Measurements from ENCODE around the gene SLC25A39.
"Not testable (repeated sequence)": the region's sequence is repeated elsewhere in the genome, so short reads cannot be mapped to it uniquely, and the experiment has no call there.

Gene SLC25A39

GRCh38 chr17:44324571-44325275, at the start of gene SLC25A39:
SLC25A39 (minus strand) TSS chr17:44324823; CDS start chr17:44323562, 1,261 bp downstream.
- DNase-seq (ENCODE audit: low read depth), result peak; percentile 96

- no peak for DNase-seq (ENCODE audit: low read depth)
These were observed 47.4 kb upstream of the SLC25A39 start for GRCh38 chr17:44372036-44372435.

GRCh38 chr17:44369414-44370023, 44.9 kb upstream of the SLC25A39 start:
- DNase-seq (ENCODE audit: low read depth), result not testable (repeated sequence)

DNA sequence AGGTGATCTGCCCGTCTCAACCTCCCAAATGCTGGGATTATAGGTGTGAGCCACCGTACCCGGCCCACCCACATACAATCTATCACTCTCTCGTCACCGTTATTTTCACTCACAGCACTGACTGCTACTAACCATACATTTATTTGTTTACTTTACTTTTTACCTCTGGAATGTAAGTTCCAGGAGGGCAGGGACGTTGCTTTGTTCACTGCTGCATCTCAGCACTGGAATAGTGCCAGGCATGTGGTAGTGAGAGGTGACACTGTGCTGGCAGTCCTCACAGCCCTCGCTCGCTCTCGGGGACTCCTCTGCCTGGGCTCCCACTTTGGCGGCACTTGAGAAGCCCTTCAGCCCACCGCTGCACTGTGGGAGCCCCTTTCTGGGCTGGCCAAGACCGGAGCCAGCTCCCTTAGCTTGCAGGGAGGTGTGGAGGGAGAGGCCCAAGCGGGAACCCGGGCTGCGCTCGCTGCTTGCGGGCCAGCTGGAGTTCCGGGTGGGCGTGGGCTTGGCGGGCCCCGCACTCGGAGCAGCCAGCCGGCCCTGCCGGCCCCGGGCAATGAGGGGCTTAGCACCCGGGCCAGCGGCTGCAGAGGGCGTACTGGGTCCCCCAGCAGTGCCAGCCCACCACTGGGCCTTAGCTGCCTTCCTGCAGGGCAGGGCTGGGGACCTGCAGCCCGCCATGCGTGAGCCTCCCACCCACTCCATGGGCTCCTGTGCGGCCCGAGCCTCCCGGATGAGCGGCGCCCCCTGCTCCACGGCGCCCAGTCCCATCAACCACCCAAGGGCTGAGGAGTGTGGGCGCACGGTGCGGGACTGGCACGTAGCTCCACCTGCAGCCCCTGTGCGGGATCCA, 44.0 kb upstream of the SLC25A39 start:
- not testable (repeated sequence) for DNase-seq (ENCODE audit: low read depth)

DNA sequence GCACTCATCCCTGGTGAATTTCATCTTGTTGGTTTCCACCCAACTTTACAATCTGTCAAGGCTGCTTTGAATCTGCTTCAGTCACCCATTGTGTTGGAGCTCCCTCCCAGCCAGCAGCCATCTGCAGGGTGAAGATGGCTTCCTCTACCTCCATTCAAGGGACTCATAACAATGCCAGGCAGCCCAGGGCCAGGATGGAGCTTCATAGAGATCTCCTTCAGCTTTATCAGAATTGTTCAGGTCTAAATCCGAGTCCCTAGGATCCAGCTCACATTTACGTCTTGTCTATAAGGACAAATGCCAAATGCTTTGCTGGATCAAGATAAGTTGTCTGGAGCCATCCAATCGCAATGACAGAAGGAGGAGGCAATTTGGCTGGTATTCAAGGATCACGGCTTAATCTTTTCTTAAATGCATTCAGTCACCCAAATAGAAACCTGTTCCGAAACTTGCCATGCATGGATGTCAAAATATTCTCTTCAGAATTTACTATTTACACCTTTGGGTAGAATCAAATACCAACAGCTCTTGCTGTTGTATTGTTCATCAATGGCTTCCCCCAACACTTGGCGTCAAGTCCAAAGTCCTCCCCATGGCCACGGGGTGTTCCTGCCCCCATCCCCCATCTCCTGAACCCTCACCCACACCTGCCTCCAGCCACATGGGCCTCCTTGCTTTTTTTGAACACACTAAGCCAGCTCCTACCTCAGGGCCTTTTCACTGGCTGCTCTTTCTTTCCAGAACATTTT, 42.8 kb upstream of the SLC25A39 start:
- no peak for DNase-seq (ENCODE audit: low read depth)

DNA sequence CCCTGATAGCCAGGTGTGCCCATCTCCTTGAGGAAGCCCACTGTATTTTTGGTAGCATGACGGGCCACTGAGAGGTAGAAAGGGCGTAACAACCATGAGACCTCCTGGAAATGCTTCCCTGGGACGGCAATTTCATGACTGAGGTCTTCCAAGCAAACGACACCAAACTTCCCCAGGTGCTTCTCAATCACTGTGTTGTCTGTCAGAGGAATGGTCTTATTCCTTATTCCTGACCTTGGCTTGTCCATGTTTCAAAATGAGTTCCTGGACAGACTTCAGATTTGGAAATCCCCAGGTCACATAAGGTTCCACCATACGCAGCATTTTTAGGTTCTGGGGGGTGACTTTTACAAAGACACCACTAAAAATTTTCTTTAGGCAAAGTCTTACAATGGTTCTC, 40.4 kb upstream of the SLC25A39 start:
- DNase-seq (ENCODE audit: low read depth), result not testable (repeated sequence)

DNA sequence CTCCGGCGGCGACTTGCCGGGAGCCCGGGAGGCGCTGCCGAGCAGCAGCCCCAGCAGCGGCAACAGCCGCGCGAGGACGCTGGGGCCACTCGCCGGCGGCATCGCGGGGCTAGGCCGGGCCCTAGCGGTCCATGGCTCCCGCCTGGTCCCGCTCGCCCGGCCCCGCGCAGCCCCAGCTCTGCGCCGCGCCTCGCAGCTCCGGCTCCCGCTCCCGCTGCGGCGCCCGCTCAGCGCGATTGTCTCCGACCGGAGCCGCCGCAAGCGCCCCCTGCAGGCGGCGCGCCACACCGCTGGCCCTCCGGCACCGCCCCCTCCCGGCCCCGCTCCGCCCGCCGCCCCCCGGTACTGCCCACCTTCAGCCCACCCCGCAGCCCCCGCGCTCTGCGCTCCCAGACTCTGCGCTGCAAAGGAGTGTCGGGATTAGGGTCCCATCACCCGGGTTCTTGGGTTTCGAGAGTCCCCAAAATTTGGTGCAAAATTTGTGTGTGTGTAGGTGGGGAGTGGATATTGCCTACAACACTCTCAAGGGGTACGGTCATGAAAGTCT, 39.1 kb upstream of the SLC25A39 start, which contains the start of gene FAM171A2:
Gene FAM171A2, minus strand, starts transcription at position 241 of the 547 bp plus-strand sequence. Its CDS starts 139 bp downstream, at position 102.
- DNase-seq (ENCODE audit: low read depth), result peak; percentile 76

DNA sequence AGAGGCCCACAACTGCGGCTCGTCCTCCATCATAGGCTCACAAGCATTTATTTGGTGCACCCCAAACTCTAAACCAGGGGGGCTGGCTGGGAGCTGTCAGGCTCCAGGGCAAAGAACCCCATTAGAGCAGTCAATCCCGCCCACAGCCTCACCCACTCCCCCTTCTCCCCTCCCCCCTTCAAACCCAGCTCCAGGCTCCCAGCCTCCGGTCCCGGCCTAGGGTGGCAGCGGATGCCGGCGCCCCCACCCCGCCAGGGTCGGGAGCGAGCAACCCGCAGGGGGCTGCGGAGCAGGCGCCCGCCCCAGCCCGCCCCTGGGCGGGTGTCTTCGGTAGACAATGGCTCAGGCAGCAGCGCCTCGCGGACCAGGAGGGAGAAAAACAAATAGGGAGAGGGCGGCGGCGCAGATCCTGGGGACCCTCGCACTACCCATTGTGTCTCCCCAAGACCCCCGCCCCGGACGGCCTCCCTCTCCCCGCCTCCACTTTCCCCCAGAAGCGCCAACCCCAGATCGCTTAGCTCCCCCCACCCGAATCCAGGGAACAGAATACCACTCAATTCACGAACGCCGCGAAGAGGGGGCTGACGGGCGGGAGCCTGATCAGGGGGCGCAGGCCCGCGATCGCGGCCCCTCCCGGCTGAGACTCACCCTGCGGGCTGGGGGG, 38.5 kb upstream of the SLC25A39 start:
- peak; percentile 40 for DNase-seq (ENCODE audit: low read depth)

DNA sequence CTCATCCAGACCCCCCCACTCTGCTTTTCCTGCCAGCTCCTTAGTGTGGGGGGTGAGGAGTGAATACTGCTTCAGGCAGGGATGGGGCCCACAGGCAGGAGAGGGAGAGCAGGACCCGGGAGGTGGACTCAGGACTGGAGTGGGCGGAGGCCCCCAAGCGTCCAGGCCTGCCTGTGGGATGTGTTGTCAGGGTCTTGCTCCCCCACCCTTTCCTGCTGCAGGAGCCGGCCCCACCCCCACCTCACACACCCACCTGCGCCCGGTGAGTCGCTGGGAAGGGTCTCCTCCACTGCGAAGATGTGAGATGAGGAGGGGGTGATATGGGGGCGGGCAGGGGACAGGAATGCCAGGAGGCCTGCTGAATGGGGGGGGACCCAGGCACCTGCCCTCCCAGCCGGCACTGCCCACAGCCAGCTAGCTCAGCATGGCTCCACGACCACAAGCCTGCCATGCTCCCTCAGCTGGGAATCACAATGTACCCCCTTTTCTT, 37.9 kb upstream of the SLC25A39 start:
- DNase-seq (ENCODE audit: low read depth), result no peak

GRCh38 chr17:44361292-44362260, 37.0 kb upstream of the SLC25A39 start:
- DNase-seq (ENCODE audit: low read depth), result no peak

- DNase-seq (ENCODE audit: low read depth), result peak; percentile 43
These were observed 36.2 kb upstream of the SLC25A39 start for GRCh38 chr17:44360826-44361225.

DNA sequence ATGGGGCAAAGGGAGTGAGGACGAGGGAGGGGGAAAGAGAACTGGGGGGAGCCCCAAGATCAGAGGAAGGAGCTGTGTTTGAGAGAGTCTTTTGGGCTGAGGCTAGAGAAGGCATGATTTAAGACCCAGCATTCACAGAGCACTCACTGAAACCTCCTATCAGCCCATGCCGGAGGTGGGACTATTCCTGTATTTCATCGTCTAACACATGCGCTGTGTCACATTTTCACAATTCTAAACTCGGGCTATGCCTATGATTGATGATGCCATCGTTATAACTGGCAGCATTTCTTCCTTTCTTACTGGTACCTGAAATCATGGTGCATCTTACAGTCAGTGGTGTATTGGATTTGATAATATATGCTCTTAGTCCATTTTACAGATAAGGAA, 35.5 kb upstream of the SLC25A39 start:
- no peak for DNase-seq (ENCODE audit: low read depth)

DNA sequence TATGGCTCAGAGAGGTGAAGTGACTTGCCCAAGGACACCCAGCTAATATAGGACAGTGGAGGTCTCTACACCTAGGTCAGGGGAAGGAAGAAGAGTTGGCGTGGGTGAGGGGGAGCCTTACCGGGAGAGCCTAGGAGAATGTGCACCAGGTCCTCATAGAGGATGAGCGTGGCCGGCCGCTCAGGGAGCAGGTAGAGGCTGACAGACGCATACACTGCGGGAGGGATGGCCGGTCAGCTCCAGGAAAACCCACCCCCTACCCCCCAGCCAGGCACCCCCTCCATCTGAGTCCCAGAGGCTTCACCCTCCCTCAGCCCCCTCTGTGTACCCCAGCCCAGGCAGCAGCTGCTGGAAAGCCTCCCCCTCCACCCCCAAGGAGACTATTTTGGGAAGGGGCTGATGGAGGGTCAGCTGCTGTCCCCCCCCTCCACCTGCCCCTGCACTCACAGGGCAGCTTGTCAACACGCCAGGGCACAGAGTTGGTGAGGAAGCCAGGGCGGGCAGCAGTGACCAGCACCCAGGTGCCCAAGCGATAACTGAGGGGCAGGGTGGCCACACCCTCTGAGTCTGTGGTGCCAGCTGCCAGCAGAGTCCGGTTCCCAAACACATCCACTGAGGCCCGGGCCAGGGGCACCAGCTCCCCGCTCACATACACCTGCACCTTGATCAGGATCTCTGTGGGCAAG, 35.0 kb upstream of the SLC25A39 start:
- no peak for DNase-seq (ENCODE audit: low read depth)

DNA sequence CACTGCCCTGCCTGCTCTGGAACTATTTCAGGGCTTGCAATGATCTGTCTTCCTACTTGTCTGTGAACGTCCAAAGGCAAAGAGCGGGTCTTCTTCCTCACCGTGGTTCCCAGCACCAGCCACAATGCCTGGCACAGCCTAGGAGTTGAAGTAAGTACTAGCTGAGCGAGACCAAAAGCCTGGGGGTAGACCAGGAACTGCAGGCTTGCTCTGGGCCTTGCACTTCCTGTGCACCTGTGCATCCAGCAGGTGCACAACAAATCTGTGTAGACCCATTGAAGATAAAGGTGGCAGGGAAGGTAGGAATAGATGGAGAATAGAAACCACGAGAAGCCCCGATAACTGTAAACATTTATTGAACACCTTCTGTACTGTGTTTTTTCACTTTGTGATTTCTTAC, 34.4 kb upstream of the SLC25A39 start:
- no peak for DNase-seq (ENCODE audit: low read depth)

DNA sequence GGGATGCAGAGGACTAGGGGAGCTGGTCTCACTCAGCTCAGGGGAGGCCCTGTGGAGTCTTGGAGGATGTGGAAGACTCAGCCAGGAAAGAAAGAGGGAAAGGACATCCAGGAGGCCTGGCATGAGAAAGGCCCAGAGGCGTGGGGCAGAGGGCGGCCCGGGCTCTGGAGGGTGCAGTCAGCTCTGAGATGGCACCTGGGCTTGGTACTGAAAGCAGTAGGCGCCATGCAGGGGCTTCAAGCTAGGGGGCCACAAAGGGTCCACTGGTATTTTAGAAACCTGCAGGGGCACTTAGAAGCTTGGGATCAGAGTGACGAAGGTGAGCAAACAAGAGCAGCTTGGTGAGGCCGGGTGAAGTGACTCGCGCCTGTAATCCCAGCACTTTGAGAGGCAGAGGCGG, 33.4 kb upstream of the SLC25A39 start:
- DNase-seq (ENCODE audit: low read depth), result no peak

- no peak for DNase-seq (ENCODE audit: low read depth)
These were observed 31.6 kb upstream of the SLC25A39 start for GRCh38 chr17:44356241-44356640.

DNA sequence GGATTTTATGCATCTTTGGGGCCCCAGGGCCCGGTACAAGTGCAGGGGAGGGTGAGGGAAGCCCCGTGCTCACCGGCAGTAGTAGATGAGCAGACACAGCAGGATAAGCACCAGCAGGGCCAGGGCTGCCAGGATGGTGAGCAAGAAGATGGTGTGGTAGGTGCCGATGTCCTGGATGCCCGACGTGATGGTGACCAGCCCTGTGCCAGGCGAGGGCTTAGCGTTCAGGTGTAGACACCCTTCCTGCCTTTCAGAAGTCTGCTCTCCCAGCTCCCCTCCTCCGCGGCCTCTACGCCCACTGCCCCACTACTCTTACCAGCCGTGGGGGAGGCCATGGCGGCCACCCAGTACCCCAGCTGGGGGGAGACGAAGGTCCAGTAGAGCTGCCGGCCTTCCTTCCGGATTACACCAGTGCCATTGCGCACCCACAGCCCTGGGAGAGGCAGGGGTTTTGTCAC, 31.0 kb upstream of the SLC25A39 start:
- DNase-seq (ENCODE audit: low read depth), result no peak

DNA sequence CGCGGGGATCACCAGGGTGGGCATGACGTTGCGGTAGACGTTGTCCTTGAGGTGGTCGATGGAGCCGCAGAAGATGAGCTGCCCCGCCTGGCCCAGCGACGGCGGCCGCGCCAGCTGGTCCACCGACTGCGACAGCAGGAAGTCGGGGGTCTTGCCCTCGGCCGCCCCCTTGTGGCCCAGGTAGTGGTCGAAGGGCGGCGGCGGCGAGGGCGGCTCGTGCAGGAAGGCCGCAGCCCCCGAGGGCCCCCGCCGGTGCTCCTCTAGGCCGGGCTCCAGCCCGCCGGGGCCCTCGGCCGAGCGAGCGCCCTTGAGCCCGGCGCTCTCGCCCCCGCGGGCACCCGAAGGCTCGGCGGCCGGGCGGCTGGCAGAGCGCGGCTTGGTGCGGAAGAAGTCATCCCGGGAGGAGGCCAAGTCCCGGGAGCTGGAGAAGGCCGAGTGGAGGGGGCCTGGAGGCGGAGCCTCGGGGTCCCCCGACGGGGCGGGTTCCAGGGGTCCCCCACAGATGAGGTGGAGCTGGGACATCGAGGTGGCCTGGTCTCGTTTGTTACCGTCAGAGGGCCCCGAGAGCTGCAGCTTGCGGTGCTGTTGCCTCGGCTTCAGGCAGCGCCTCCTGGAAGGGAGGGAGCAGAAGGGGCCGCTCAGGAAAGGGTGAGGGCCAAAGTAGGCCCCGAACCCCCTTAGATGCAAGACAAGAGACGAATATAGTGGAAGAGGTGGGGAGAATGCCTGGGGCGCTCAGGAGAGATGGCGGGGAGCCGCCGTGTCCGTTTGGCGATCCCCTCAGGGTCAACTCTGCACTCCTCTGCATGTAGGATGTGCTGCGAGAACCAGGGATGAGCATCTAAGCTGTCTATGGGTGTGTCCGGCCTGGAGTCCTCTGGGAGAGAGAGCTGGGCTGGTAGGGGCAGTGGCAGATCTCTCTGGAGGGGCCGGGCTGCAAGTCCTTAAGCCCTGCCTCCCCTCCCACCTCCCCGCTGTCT, 30.2 kb upstream of the SLC25A39 start:
- no peak for DNase-seq (ENCODE audit: low read depth)

All from ELR (cell line).